PC-3 (cell line): ENCODE measurements around the gene REG4.

Source experiments
- CTCF ChIP-seq: fragments of 300-600 bp; sonication (generic); conservative IDR thresholded peaks from 2 replicates; pipeline ENCODE4 v1.5.1; 2017; ENCODE audit warnings: antibody characterized with exemption, low read depth, mild to moderate bottlenecking, low read length
- EZH2 ChIP-seq: fragments of 300-600 bp; sonication (generic); IDR thresholded peaks from one replicate; pipeline ENCODE4 v1.6.1; 2017; ENCODE audit warnings: antibody characterized with exemption, mild to moderate bottlenecking, low read length; ENCODE audit not compliant: unreplicated experiment
- EZH2phosphoT487 ChIP-seq: fragments of 300-600 bp; sonication (generic); IDR thresholded peaks from 2 replicates; pipeline ENCODE4 v1.6.1; 2018; ENCODE audit warnings: mild to moderate bottlenecking, antibody characterized with exemption, low read length, borderline replicate concordance

GRCh38 chr1:119781434-119782210 lies 29.6 kb downstream of the REG4 start:
- TF ChIP-seq EZH2, result no peak
- no peak for TF ChIP-seq CTCF
- TF ChIP-seq EZH2phosphoT487, result no peak
